LNCaP clone FGC (cell line): Measurements from ENCODE around the gene ERICH2.

ENCODE experiments used
- DNase-seq: peaks from one replicate; pipeline ENCODE4 v3.0.0-alpha.2; 2011; ENCODE audit warnings: low read depth
- H3K4me3 ChIP-seq: 2 replicates; pipeline ENCODE4 v1.5.1; 2011; ENCODE audit warnings: mild to moderate bottlenecking, low read depth, low read length, control low read depth
- CTCF ChIP-seq: IDR thresholded peaks from 2 replicates; pipeline ENCODE4 v1.5.1; 2012; ENCODE audit warnings: mild to moderate bottlenecking; ENCODE audit not compliant: control insufficient read depth, insufficient read depth; ENCODE audit errors: extremely low read depth

ERICH2 gene

DNA sequence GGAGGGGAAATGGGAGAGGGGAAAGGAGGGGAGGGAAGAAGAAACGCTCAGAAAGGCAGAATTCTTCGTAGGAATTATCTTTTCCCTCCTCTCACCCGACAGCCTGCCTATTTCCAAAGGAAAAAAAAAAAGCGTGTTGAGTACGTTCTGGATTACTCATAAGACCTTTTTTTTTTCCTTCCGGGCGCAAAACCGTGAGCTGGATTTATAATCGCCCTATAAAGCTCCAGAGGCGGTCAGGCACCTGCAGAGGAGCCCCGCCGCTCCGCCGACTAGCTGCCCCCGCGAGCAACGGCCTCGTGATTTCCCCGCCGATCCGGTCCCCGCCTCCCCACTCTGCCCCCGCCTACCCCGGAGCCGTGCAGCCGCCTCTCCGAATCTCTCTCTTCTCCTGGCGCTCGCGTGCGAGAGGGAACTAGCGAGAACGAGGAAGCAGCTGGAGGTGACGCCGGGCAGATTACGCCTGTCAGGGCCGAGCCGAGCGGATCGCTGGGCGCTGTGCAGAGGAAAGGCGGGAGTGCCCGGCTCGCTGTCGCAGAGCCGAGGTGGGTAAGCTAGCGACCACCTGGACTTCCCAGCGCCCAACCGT lies 46.4 kb downstream of the ERICH2 start, which contains the start of gene GAD1:
Gene GAD1, plus strand, starts transcription at position 384 of the 589 bp plus-strand sequence. CDS start 1,705 bp downstream, outside the sequence.
- peak within 1 kb of the TSS; percentile 43 for H3K4me3 ChIP-seq
- TF ChIP-seq CTCF: no peak
- DNase-seq: peak; percentile 21

DNA sequence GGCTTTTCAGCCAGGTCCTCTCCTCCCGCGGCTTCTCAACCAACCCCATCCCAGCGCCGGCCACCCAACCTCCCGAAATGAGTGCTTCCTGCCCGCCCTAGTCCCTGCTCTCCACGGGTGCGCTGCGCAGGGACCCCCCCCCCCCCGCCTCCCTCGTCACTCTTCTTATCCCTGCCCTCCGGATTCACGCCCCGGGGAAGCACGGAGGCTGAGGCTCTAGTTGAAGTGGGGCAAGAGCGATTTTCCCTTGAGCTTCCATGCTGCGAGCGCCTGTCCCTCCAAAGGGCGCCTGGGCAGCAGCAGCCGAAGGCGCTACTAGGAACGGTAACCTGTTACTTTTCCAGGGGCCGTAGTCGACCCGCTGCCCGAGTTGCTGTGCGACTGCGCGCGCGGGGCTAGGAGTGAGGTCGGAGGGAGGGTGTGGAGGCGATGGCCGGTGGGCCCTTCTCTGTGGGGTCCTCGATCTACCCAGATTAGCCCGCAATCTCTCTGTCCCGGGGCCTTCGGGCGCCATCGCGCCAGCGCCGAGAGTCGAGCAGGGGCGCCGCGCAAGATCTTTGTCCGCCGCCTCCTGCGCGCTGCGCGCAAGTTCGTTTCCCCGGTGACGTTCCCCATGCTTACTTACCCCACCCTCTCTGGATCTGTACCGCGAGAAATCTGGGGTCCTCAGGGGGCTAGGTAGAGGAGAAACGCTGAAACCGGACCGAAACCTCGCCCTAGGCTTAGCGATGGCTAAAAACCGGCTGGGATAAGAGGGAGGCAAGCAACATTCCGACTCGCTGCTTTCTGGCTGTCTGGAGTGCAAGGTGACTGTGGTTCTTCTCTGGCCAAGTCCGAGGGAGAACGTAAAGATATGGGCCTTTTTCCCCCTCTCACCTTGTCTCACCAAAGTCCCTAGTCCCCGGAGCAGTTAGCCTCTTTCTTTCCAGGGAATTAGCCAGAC lies 47.2 kb downstream of the ERICH2 start:
- peak overlapping the region; percentile 43 for H3K4me3 ChIP-seq
- TF ChIP-seq CTCF: no peak
- DNase-seq: no peak

GRCh38 chr2:170818036-170818751 lies 48.0 kb downstream of the ERICH2 start:
- no peak for TF ChIP-seq CTCF
- H3K4me3 ChIP-seq: peak overlapping the region; percentile 43
- DNase-seq: no peak

DNA sequence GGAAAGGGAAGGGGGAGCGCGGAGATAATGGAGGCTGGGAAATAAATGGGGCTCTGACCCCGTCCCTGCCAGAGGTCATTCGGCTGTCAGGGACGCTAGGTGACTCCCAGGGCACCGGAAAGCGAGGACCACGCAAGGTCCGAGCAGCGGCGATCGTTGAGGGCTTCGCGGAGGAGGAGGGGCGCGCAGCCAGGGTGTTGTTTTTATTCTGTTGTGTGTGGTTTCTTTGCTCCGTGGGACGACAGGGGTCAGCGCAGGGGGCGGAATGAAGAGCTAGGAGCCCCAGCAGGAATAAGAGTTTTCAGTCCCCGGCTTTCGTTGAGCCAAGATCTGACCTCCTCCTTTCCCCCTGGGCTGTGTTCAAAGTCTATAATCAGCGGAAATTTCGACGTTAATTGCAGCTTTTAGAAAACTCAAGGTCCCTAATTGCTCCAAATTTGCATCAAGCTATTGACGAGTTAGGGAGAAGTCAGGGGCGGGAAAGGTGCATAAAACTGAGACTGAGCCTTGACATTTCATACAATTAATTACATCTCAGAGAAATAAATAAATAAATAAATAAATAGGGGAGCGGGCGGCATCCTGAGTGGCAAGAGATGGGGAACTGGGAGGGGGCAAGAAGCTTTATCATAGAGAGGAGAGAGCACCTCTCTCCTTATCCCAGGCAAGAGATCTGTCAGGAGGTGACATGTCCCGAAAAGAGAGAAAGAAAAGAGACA lies 48.7 kb downstream of the ERICH2 start:
- no peak for DNase-seq
- no peak for TF ChIP-seq CTCF
- no peak overlapping the region for H3K4me3 ChIP-seq

DNA sequence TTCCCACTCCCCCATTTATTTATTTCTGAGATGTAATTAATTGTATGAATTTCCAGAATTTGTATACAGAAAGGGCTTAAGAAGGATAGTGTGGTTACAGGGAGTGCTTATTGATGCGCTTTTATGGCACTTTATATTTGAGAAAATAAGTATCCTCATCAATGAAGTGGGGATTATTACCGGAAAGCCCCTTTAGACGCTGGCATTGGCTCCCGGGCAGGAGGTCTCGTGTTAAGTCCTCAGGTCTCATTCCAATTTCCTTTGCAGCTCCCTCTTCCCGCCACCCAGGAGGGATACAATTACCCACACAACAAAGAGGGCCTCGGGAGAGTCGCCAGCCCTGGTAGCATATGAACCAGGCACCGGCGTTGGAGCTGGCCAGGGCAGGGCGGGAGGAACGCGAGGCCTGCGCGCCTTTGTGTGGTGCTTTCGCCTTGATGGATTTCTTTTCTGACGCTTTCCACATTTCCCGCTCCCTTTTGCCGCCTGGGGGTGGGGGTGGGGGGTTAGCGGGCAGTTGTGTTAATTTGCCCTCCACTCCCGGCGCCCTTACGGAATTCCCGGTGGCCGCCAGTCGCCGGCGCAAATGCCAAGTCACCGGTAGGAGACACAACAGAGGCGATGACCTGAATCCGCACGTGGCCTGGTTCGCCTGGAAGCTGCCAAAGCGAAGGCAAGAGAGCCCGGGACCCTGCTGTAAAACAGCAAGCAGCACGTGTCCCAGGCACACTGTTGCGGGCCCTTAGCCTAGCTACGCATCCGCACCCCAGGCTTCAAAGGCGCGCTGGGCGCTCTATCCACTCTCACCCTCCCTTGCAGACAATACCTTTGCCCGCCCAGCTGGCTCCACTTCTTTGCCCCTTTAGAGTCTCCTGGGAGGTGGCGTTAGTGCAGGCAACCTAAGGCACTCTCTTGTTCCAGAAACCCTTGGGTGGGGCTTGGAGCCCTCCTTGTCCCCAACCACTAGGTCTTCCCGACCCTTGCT lies 49.8 kb downstream of the ERICH2 start:
- H3K4me3 ChIP-seq: no peak overlapping the region
- TF ChIP-seq CTCF: no peak

More for the DNA sequence above, 49.8 kb downstream of the ERICH2 start:
- no peak for DNase-seq
